Neural progenitor cell (in vitro differentiated cells): Measurements from ENCODE around the gene CST3.

Experiments
- CTCF ChIP-seq: fragments of 200-600 bp; sonication (generic); IDR thresholded peaks from 2 replicates; pipeline ENCODE4 v1.5.1; 2017; ENCODE audit warnings: antibody characterized with exemption, mild to moderate bottlenecking
- EZH2 ChIP-seq: fragments of 200-600 bp; sonication (generic); IDR thresholded peaks from 2 replicates; pipeline ENCODE4 v1.6.1; 2017; ENCODE audit warnings: antibody characterized with exemption, mild to moderate bottlenecking, moderate library complexity

- no peak for TF ChIP-seq CTCF
- TF ChIP-seq EZH2 = no peak
These were observed 42.4 kb upstream of the CST3 start for GRCh38 chr20:23680146-23680545.
